SHP77 treated with DMSO at 0.1 percent for 48 hours (cell line): ENCODE results near the gene RCL1.

Experiments used
- DNase-seq: peaks from one replicate; lab custom pipeline; 2025; lab: John Stamatoyannopoulos, UW

Gene RCL1

DNA sequence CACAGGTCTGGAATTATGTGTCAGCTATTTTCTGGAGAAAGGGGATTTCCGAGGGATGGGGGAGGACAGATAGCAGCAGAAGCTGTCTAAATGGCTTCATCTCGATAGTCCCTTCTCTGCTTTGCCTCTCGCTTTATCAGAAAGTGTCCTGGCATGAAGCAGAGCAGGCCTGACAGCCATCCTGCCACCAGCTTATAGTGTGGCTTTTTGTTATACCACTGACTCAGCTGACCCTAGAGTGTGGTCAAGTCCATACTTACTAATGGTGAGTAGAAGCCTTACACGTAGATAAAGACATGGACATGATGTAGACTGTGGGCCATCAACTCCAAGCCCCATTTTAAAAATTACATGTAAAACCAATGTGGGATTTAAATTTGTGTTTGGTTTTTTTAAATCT, 50.0 kb downstream of the RCL1 start:
- DNase-seq, result no peak

DNA sequence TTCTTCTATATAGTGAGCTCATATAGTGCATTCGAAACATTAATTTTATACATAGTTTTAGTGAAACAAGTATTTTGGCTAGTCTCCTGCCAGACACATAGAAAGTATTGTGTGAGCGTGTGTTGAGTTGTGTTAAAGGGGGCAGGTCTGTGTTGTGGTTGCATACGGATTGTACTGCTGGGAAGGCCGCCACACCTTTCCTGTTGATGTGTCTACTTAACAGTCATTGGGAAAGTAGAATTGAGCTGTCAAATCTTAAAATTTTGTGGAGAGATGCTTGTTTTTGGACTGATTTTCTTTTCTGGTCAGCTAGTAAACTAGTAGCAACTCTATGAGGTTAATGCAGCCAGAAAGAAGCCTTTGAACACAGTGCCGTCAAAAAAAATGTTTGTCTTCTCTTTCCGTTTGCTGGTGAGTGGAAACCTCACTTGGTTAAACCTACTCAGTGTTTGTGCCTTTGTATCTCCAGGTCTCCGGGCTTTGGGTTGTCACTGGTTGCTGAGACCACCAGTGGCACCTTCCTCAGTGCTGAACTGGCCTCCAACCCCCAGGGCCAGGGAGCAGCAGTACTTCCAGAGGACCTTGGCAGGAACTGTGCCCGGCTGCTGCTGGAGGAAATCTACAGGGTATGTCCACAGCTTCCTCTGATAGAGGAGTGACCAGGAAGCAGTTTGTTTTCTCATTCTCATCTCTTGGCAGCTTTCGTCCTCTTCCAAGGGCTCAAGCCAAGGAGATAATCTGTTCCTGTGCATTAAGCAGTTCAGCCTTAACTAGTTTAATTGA, 51.5 kb downstream of the RCL1 start:
- DNase-seq, result no peak

DNA sequence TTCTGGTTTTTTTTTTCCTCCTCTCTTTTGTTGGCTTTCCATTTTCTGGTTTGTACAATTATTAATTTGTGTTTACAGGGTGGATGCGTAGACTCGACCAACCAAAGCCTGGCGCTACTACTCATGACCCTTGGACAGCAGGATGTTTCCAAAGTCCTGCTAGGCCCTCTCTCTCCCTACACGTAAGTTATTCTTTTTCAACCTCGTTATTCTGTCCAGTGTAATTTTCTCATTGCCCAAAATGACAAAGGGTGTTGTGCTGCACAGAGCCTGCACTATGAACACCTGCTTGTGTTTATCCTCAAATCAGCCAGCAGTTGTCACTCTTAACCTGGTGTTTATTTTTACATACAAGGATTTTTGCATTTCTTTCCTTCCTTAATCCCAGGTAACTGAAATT, 56.6 kb downstream of the RCL1 start:
- no peak for DNase-seq

GRCh38 chr9:4850603-4851310, 58.0 kb downstream of the RCL1 start:
- DNase-seq, result no peak

GRCh38 chr9:4852419-4852818, 59.7 kb downstream of the RCL1 start:
- no peak for DNase-seq

- DNase-seq, result no peak
These were observed 61.5 kb downstream of the RCL1 start for GRCh38 chr9:4854265-4854590.

DNA sequence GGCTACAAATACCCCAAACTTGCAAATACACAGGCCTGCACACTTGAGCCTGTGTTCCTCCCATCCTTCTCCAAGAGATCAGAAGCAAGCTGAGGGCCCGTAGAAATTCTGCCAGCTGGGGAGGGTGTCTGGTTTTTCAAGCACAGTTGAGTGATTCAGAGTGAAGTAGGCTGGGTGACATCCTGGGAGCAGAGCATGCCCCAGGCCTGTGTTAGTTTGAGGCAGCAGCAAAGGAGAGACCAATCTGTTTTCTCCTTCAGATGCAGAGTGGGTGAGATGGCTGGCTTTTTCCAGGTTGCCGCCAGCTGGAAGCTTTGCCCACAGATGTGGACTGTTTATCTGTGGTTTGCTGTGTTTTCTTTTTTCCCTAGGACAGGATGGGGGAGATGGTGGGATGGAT, 63.1 kb downstream of the RCL1 start:
- DNase-seq, result no peak

DNA sequence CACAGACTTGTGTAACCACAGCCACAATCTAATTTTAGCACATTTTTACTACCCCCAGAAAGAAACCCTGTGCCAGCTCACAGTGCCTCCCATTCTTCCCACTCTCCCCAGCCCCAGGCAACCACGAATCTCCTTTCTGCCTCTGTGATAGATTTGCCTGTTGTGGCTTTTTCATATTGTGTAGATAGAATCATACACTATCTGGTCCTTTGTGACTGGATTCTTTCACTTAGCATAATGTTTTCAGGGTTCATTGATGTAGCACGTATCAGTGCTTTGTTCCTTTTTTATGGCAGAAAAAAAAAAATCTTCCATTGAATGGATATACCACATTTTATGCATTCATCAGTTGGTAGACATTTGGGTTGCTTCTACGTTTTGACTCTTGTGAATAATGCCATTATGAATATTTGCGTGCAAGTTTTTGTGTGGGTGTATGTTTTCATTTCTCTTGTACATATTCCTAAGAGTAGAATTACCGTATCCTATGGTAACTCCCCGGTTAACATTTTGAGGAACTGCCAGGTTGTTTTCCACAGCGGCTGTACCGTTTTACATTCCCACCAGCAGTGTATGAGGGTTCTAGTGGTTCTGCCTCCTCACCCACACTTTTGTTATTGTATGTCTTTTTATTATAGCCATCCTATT, 64.5 kb downstream of the RCL1 start:
- DNase-seq, result no peak

- no peak for DNase-seq
These were observed 66.3 kb downstream of the RCL1 start for GRCh38 chr9:4859035-4859434.

DNA sequence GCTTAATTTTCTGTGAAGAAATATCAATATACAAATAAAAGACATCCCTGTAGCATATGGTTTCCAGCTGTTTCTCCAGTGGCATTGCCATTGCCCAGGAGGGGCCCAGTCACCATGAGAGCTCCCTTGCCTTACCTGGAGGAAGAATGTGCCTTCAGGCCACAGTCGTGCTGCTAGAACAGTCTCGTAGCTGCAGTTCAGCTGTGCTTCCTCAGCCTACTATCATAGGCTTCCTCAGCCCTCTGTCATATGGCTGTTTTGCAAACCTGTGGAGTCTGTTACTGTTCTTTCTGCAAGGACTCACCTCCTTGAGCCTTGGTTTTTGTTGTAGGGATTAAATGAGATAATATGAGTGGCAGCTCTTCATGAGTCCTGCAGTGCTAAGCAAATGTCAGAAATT, 67.6 kb downstream of the RCL1 start:
- no peak for DNase-seq

DNA sequence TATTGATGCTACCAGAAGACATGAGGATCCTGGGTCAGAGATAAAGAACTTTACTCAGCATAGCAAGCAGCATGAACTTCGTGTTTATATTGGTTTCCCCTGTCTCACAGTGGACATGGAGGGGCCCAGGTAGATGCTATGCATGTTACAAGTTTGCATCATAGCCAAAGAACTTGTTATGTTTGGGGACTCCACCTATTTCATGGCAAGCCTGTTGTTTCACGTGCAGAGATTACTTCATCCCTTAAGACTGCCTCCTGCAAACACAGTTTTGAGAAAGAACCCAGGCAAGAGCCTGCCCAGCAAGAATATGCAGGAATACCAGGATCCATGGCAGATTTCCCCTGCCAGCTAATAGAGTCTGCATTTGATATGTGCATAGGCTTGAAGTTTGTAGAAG, 68.4 kb downstream of the RCL1 start:
- DNase-seq, result no peak

- no peak for DNase-seq
These were observed 69.2 kb downstream of the RCL1 start for GRCh38 chr9:4861736-4862451.

- no peak for DNase-seq
These were observed 69.9 kb downstream of the RCL1 start for GRCh38 chr9:4862506-4863250.

GRCh38 chr9:4864234-4864661, 71.5 kb downstream of the RCL1 start:
- DNase-seq, result no peak

DNA sequence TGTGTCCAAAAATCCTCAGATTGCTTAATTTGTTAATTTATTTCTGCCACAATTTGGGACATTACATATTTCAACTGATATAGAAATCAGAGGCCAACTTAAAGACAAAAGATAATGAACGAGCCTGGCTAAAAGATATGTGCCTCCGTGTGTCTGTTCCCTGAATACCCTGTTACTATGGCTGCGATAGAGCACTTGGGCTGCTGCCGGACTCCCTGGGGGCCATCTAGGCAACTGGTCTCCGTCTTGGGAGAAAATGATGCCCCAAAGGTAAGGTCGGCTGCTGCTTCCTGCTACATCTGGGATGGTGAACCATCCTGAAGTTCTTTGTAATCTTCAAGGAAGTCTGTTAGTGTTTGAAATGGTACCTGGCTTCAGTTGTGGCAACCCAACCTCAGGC, 72.0 kb downstream of the RCL1 start:
- no peak for DNase-seq

DNA sequence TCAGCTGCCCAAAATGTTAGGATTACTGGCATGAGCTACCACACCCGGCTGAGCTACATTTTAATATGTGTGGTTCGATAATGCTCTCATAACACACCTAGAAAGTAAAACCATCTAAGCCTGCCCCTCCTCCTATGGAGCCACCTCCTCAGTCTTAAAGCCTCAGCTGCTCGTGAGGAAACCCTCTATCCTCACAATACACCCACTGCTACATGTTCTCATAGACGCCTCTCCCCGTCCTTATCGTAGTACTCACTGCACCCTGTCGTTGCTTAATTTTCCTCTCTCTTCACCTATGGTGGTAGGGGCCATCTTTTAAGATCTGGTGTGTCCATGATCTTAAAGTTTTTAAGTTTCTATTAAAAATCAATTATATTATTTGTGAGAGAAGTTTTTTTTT, 72.9 kb downstream of the RCL1 start:
- no peak for DNase-seq

DNA sequence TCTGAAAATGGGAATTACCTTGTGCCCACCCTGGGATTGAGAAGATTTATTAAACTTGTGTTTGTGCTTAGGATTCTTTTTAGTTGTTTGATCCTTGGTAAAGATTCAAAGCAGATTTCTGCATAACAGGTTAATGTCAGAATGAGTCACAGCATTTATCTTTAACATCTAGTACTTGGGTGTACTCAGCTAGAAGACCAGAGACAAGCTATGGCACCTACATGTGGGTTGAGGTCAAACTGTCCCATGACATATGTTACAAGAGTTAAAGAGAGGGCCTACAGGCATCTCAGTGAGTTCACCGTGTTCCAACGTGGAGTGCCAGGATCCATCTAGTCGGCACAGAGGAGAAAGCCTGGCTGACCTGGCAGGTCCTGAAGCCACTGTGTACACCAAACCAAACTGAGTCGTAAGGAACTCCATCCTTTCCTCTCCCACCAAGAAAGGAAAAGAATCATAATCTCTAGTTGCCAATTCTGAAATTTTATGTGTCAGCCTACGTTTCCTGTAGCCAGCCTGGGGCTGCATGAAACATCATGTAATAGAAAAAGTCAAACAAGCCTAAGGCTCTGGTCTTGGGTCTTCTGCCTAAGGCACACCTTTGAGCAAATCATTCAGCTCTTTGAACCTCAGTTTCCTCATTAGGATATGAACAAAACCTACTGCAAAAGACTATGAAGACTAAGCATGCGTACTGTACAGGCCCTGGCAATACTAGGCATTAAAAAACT, 73.7 kb downstream of the RCL1 start:
- no peak for DNase-seq

DNA sequence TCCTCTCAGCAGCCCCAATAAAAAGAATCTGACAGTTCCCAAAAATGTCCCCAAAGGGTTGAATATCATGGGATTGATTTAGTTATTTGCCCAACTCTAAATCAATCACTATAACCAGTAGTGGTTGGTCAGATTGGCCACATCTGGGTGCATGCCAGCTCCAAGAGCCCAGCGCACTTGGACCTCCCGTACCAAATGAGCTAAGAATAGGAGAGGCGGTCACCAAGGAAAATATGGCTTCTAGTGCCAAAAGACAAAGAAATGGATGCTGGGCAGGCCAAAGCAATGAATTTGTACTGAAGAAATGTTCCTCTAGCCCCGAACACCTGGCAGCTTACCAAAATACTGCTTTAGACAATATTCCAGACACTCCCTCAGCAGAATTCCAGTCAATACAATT, 80.3 kb downstream of the RCL1 start:
- DNase-seq, result no peak

- DNase-seq, result no peak
These were observed 82.8 kb downstream of the RCL1 start for GRCh38 chr9:4875559-4875958.

GRCh38 chr9:4879115-4879558, 86.4 kb downstream of the RCL1 start:
- DNase-seq, result no peak

- no peak for DNase-seq
These were observed 90.7 kb downstream of the RCL1 start for GRCh38 chr9:4883326-4883873.
